SIG-M5 (cell line): ENCODE measurements around the gene ELFN2.
"Not testable (repeated sequence)": the region's sequence is repeated elsewhere in the genome, so short reads cannot be mapped to it uniquely, and the experiment has no call there.

Source experiments
- DNase-seq: peaks from one replicate; lab custom pipeline; 2025; lab: John Stamatoyannopoulos, UW

ELFN2 gene, protein sequence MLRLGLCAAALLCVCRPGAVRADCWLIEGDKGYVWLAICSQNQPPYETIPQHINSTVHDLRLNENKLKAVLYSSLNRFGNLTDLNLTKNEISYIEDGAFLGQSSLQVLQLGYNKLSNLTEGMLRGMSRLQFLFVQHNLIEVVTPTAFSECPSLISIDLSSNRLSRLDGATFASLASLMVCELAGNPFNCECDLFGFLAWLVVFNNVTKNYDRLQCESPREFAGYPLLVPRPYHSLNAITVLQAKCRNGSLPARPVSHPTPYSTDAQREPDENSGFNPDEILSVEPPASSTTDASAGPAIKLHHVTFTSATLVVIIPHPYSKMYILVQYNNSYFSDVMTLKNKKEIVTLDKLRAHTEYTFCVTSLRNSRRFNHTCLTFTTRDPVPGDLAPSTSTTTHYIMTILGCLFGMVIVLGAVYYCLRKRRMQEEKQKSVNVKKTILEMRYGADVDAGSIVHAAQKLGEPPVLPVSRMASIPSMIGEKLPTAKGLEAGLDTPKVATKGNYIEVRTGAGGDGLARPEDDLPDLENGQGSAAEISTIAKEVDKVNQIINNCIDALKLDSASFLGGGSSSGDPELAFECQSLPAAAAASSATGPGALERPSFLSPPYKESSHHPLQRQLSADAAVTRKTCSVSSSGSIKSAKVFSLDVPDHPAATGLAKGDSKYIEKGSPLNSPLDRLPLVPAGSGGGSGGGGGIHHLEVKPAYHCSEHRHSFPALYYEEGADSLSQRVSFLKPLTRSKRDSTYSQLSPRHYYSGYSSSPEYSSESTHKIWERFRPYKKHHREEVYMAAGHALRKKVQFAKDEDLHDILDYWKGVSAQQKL

GRCh38 chr22:37427135-37427710 is at the start of gene ELFN2:
ELFN2 (minus strand) TSS chr22:37427479; CDS start chr22:37375534, 51,945 bp downstream.
- no peak for DNase-seq

DNA sequence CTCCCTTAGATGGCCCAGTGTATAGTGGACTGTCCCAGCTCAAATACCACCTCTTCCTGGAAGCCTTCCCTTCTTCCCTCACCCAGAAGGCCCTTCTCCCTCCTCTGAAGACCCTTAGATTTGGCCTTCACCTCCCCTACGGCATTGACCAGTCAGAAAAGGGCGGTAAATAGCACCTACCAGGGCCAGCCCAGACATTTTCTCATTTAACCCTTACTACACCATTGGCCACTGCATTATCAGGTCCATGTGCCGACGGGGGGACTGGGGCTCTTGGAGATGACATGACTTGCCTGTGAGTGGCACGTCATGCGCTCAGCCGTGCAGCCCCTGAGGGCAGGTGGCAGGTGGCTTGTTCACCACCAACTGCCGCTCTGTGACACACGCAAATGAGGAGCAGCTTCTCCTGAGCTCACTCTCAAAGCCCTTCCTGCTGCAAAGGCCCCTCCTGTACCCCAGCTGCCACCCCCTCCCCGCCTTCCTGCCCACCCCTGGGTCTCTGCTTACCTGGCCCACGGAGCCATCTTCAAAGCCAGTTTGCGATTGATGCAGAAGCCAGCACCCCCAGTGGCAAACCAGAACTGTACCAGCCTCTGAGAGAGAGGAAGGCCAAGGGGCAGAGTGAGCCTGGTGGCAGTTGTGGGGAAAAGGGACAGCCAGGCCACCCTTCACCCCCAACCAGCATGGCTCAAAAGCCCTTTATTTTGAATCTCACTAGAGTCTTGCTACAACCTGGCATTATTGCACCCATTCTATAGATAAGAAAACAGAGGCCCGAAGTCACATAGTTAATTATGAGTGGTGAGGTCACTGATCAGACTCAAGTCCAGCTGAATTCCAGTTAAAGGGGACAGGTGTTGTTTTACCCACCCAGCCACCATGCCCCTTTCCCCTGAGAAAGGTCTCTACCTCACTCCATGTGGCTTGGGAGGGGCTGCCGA is 49.4 kb upstream of the ELFN2 start:
- no peak for DNase-seq

DNA sequence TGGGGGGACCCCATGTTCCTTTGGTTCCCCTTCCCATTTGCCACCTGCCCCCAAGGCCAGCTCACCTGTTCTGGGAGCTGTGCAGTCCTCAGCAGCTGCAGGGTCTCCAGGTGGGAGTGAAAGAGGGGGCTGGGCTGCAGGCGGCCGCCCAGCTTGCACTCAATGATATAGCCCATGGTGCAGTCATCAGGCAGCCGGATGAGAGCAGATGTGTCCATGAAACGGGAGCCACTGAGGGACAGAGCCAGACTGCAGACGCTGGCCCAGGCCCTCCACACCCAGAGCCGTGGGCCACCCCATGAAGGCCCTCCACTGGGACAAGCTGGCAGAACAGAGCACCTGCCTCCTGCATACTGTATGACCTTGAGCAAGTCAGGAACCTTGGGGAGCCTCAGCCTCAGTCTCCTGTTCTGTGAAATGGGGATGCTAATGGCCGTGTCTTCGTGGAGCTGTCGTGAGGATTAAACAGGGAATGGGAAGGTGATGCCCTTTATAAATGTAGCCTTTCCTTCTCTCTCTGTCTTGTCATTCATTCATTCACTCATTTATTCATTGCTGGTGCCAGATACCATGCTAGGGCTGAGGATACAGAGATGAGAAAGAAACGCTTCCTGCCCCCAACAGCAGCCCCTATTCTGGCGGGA is 47.3 kb upstream of the ELFN2 start:
- DNase-seq: no peak

DNA sequence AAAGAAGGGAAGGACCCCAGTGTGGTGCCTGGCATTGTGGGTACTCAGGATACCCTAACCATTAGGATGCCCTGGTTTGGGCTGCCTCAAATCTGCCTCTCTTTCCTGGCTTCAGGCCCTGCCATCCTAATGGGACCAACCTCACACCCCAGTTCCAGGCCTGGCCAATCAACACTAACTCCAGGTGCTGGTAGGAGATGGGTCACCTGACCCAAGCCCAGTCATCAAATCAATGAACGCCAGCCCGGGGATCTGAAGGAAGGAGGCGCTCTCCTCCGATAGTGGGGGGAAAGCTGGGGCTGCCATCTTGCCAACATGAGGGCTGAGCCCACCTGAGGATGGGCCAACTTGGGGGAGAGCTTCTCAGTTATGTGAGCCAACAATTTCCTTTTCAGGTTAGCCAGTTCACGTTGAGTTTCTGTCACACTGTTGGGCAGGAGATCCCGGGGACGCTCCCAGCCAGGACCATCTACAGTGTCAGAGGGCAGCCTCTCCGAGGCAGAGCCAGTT is 46.2 kb upstream of the ELFN2 start:
- DNase-seq: no peak

GRCh38 chr22:37472418-37473006 is 45.2 kb upstream of the ELFN2 start:
- DNase-seq: no peak

GRCh38 chr22:37471727-37472417 is 44.6 kb upstream of the ELFN2 start:
- DNase-seq: no peak

GRCh38 chr22:37470087-37470445 is 42.8 kb upstream of the ELFN2 start:
- DNase-seq: no peak

- no peak for DNase-seq
Measured at GRCh38 chr22:37469416-37470086, 42.3 kb upstream of the ELFN2 start.

DNA sequence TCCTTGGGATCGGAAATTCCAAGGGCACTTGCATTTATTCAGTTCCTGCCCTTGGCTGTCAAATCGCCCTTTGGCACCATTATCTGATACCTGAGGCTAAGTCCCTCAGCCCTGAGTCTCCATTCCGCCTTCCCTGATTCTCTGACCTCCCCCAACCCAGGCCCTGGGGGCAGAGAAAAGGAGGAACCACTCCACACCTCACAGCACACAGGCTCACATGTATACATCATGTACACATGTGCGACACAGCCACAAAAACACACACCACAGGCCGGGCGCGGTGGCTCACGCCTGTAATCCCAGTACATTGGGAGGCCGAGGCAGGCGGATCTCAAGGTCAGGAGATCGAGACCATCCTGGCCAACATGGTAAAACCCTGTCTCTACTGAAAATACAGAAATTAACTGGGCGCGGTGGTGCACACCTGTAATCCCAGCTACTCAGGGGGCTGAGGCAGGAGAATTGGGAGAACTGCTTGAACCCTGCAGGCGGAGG is 41.0 kb upstream of the ELFN2 start:
- DNase-seq: not testable (repeated sequence)

GRCh38 chr22:37467391-37467955 is 40.2 kb upstream of the ELFN2 start:
- DNase-seq: no peak

- DNase-seq: no peak
Measured at GRCh38 chr22:37464181-37464580, 36.9 kb upstream of the ELFN2 start.

DNA sequence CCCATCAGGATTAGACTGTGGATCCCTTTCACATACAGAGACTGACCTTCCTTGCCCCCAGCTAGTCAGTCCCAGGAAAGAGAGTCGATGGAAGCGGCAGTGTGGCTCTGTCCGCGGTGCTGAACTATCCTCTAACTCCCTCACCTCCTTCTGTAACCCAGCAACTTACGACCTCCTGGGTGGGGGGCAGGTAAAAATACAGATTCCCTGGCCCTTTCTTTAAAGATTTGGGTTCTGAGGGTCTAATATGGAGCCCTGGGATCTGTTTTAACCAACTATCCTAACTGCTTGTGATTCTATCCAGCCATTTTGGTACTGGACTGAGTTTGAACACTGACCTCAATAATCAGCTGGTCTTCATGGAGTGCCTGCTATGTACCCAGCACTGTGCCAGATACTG is 35.7 kb upstream of the ELFN2 start:
- no peak for DNase-seq

DNA sequence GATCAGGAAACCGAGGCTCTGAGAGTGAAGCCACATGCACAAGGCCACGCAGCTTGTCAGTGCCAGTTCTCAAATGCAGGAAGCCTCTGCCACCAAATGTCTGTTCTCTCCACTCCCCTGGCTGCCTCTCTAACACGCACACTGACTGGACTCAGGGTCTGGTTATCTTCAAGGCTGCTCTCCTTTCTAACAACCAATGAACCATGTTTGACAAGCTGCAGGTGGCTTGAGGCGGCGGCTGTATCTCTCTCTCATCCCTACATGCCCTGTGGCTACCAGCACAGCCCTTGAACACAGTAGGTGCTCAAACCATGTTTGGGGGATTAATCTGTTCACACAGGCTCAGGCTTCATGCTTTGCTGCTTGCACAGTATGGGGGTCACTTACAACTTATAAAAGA is 35.2 kb upstream of the ELFN2 start:
- DNase-seq: no peak

- no peak for DNase-seq
Measured at GRCh38 chr22:37461961-37462360, 34.7 kb upstream of the ELFN2 start.

DNA sequence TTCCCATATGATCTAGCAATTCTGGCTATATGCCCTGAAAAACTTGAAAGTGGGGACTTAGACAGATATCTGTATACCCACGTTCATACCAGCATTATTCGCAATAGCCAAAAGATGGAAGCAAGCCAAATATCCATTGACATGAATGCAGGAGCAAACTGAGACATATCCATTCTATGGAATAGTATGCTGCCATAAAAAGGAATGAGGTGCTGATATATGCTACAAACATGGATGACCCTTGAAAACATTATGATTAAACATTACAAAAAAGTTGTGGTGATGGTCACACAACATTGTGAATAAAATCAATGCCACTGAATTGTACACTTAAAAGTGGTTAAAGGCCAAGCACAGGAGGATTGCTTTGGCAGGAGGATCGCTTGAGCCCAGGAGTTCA is 33.4 kb upstream of the ELFN2 start:
- no peak for DNase-seq

GRCh38 chr22:37459206-37459605 is 31.9 kb upstream of the ELFN2 start:
- no peak for DNase-seq

DNA sequence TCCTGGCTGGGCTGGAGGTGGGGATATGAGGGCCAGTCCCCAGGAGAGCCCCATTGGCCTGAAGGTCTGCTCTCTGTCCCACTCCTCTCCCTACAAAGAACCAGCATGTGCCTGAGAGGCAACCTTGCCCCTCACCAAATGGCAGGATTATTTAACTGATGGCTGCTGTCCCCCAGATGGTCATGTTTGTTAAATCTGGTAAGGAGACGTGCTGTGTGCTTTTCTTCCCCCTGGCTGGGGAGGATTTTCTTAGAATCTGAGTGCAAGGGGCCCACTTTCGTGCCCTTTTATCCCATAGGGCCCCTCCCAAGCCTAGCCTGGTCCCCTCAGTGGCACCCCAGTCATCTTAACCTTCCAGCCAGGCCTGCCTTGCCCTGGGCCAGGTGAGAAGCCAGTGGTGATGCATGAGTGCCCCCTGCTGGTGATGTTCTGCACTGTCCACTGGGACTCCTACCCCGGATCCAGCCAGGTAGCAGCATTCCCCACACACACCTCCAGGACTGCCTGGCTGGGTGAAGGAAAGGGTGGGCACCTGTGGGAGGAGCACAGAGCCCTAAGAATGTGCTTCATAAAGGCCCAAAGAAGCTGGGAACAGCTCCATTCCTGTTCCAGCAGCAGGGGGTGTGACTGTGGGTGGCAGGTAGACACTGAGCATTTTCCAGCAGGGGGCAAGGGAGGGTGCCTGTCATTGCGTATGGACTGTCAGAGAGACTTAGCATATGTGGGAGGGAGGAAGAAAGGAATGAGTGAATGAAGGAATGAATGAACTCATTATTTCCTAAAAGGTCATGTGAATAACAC is 30.0 kb upstream of the ELFN2 start:
- DNase-seq: no peak

- no peak for DNase-seq
Measured at GRCh38 chr22:37456346-37456745, 29.1 kb upstream of the ELFN2 start.
